ENCODE data around the gene BEND4.

BEND4 gene

GRCh38 chr4:42104521-42104920, 47.9 kb downstream of the BEND4 start:
- DNase-seq (ENCODE audit: low spot score): peak; percentile 46

- DNase-seq (ENCODE audit: low spot score): no peak
Observed at GRCh38 chr4:42101446-42101975, 50.9 kb downstream of the BEND4 start.

- no peak for DNase-seq (ENCODE audit: low spot score)
Observed at GRCh38 chr4:42088386-42088785, 64.1 kb downstream of the BEND4 start.

- no peak for DNase-seq (ENCODE audit: low spot score)
Observed at GRCh38 chr4:42083816-42084215, 68.6 kb downstream of the BEND4 start.

GRCh38 chr4:42080306-42080705, 72.1 kb downstream of the BEND4 start:
- DNase-seq (ENCODE audit: low spot score): no peak

- no peak for DNase-seq (ENCODE audit: low spot score)
Observed at GRCh38 chr4:42078184-42078801, 74.2 kb downstream of the BEND4 start.

GRCh38 chr4:42074294-42074693, 78.2 kb downstream of the BEND4 start:
- DNase-seq (ENCODE audit: low spot score): no peak

GRCh38 chr4:42070463-42070862, 82.0 kb downstream of the BEND4 start:
- no peak for DNase-seq (ENCODE audit: low spot score)

- DNase-seq (ENCODE audit: low spot score): no peak
Observed at GRCh38 chr4:42067264-42067663, 85.2 kb downstream of the BEND4 start.

- no peak for DNase-seq (ENCODE audit: low spot score)
Observed at GRCh38 chr4:42066402-42066801, 86.1 kb downstream of the BEND4 start.

Measured in AG20443 (cell line).